Mucosa of rectum (tissue), 2 donors: ENCODE data around the gene MAPT.
"Not testable (repeated sequence)": the region's sequence is repeated elsewhere in the genome, so short reads cannot be mapped to it uniquely, and the experiment has no call there.

Experiments used
- H3K27ac ChIP-seq, 2 donors: one replicate each; pipeline ENCODE4 v1.7.0; 2013; ENCODE audit warnings: inconsistent platforms in 2 of 2, low read depth in 2 of 2, low read length in 2 of 2
- H3K27me3 ChIP-seq, 2 donors: one replicate each; pipeline ENCODE4 v1.7.0; 2013; ENCODE audit warnings: low read length in 2 of 2; ENCODE audit not compliant: control insufficient read depth in 2 of 2, insufficient read depth in 2 of 2
- H3K36me3 ChIP-seq, 2 donors: one replicate each; pipeline ENCODE4 v1.7.0; 2013; ENCODE audit warnings: low read length in 2 of 2; ENCODE audit not compliant: control insufficient read depth in 2 of 2, insufficient read depth in 2 of 2
- H3K4me1 ChIP-seq, 2 donors: one replicate each; pipeline ENCODE4 v1.7.0; 2013; ENCODE audit warnings: low read length in 2 of 2, mild to moderate bottlenecking in 1 of 2; ENCODE audit not compliant: control insufficient read depth in 2 of 2, insufficient read depth in 2 of 2
- H3K4me3 ChIP-seq, 2 donors: one replicate each; pipeline ENCODE4 v1.7.0; 2013; ENCODE audit warnings: low read length in 2 of 2
- H3K9ac ChIP-seq, 2 donors: one replicate each; pipeline ENCODE4 v1.7.0; 2013; ENCODE audit warnings: low read length in 2 of 2, low read depth in 1 of 2, mild to moderate bottlenecking in 1 of 2
- H3K9me3 ChIP-seq, 2 donors: one replicate each; pipeline ENCODE4 v1.7.0; 2013; ENCODE audit warnings: low read length in 2 of 2; ENCODE audit not compliant: control insufficient read depth in 2 of 2
- donor health status: healthy.
- donor health status: Normal muscosa, but diverticular disease.

MAPT gene

DNA sequence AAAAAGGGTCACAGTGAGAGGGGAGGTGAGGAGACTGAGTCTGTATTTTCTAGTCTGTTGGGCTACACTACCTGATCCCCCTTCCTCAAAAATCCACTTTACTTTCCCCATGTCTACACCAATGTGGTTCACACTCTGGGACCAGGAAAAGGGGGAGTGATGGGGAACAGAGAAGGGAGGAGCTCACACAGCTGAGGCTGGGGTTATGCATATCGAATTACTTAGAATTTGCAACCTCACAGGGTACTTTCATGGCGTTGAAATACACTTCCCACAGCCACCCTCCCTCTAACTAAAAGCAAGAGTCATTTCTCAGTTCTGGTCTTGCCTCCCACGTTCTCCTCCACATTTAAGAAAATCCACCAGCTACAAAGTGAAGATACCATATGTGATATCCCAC is 14.1 kb downstream of the MAPT start:
- Histone ChIP-seq H3K9me3 (peaks cover 0 to 3% of the 10 kb centered on the region in 2 donors), H3K9ac (no peak overlapping the region), H3K27ac (no peak overlapping the region), H3K27me3 (peaks cover 11 to 19% of the 10 kb centered on the region in 2 donors), H3K4me1 (peaks cover 0 to 1% of the 10 kb centered on the region in 2 donors), H3K4me3 (no peak overlapping the region), H3K36me3 (no peaks in the 10 kb centered on the region)

DNA sequence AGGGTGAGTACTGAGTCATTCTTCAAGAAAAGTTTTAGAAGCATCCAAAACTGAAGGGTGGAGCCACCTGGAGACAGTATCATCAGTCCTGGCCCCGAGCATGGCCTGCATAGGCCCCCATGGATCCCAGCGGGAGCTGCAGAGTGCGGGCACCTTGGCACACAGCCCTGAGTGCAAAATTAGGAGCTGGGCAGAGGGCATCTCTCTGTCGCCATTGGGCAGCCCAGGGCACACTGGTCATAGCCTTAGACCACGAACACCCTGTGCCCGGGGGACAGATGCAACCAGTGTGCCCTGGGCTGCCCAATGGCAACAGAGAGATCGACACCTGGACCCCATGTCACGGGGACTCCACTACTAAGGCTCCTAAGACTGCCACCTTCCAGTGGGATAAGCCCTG is 14.6 kb downstream of the MAPT start:
- Histone ChIP-seq H3K27ac (no peak overlapping the region), H3K9ac (no peak overlapping the region), H3K4me1 (peaks cover 0 to 4% of the 10 kb centered on the region in 2 donors), H3K36me3 (no peaks in the 10 kb centered on the region), H3K9me3 (peaks cover 0 to 3% of the 10 kb centered on the region in 2 donors), H3K4me3 (no peak overlapping the region), H3K27me3 (peaks cover 11 to 19% of the 10 kb centered on the region in 2 donors)

DNA sequence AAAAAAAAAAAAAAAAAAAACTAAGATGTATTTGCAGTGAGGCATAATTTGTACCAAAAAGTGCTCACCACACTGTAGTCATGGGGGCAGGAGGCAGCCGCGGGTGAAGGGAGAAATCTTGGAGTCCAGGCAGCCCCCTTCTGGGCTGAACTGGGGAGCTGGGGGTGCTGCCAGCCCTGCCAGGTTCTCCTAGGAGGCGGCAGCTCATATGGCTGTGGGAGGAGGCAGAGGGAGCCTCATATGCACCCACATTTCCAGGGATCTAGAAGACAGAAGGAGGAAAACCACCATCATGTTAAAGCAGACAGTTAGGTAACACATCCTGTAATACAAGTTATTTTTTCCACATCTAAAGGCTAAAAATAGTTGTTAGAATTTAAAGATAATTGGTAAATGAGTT is 16.3 kb downstream of the MAPT start:
- Histone ChIP-seq H3K4me1 (peaks cover 0 to 4% of the 10 kb centered on the region in 2 donors), H3K9me3 (peaks cover 0 to 3% of the 10 kb centered on the region in 2 donors), H3K36me3 (no peaks in the 10 kb centered on the region), H3K27me3 (peaks cover 10 to 23% of the 10 kb centered on the region in 2 donors), H3K9ac (no peak overlapping the region), H3K27ac (no peak overlapping the region), H3K4me3 (no peak overlapping the region)

DNA sequence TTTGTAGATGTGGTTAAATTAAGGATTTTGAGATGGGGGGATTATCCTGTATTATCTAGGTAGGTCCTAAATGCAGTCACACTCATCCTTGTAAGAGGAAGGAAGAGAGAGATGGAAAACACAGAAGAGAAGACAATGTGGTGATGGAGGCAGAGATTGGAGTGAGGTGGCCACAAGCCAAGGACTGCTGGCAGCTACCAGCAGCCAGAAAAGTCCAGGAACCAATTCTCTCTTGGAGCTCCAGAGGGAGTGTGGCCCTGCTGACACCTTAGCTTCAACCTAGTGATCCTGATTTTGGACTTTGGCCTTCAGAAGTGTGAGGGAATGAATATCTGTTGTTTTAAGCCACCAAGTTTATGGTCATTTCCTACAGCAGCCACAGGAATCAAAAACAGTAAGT is 18.0 kb downstream of the MAPT start:
- Histone ChIP-seq H3K27me3 (peaks cover 6 to 7% of the 10 kb centered on the region in 2 donors), H3K9ac (no peak overlapping the region), H3K36me3 (no peaks in the 10 kb centered on the region), H3K4me1 (peaks cover 0 to 4% of the 10 kb centered on the region in 2 donors), H3K27ac (no peak overlapping the region), H3K4me3 (no peak overlapping the region), H3K9me3 (peaks cover 0 to 3% of the 10 kb centered on the region in 2 donors)

DNA sequence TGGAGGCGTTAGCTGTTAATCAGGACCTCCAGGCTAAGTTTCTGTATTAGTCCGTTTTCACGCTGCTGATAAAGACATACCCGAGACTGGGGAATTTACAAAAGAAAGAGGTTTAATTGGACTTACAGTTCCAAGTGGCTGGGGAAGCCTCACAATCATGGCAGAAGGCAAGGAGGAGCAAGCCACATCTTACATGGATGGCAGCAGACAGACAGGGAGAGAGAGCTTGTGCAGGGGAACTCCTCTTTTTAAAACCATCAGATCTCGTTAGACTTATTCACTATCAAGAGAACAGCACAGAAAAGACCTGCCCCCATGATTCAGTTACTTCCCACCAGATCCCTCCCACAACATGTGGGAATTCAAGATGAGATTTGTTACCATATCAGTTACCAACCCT is 18.7 kb downstream of the MAPT start:
- H3K27me3 ChIP-seq, H3K9ac ChIP-seq, H3K4me1 ChIP-seq, H3K27ac ChIP-seq, H3K36me3 ChIP-seq, H3K4me3 ChIP-seq, H3K9me3 ChIP-seq: not testable (repeated sequence)

DNA sequence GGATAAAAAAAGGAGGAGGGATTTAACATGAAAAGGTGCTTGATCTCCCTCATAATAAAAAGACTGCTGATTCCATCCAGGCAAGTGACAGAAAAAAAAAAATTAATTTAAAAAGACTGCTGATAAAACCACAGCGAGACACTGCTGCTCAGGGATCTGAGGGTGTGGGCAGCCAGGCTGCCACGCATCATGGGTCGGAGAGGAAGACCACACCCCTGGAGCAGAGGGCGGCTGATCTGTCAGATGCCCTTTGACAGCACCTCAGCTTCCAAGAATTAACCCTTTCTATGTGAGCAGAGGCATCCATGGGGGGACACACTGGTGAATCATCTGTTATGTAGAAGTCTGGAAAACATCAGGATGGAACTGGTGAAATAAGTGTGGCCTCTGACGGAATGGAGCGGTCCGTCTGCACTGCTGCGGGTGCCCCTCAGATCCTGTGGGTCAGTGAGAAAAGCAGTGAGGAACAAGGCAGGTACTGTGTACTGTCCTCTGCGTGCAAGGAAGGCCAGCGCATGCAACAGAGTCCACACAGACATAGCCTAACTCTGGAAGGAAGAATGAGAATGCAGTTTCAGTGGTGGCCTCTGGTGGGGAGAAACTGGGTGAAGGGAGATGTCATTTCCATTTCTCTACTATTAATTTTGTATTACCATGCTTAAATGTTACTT is 19.8 kb downstream of the MAPT start:
- no peak overlapping the region for H3K9ac ChIP-seq
- no peak overlapping the region for H3K27ac ChIP-seq
- H3K4me1 ChIP-seq: peaks cover 0 to 4% of the 10 kb centered on the region in 2 donors
- H3K9me3 ChIP-seq: peaks cover 0 to 3% of the 10 kb centered on the region in 2 donors
- H3K4me3 ChIP-seq: no peak overlapping the region
- H3K27me3 ChIP-seq: peaks cover 7 to 10% of the 10 kb centered on the region in 2 donors
- no peaks in the 10 kb centered on the region for H3K36me3 ChIP-seq

DNA sequence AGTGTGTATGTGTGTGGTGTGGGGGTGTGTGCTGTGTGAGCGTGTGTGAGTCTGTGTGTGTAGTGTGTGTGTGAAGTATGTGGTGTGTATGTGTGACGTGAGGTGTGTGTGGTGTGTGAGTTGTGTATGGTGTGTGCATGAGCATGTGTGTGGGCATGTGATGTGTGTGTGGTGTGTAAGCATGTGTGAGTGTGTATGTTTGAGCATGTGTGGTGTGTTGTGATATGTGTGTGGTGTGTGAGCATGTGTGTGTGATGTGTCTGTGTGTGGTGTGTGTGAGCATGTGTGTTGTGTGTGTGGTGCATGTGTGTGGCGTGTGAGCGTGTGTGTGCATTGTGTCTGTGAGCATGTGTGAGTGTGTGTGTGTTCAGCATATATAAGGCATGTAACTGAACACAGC is 20.9 kb downstream of the MAPT start:
- Histone ChIP-seq H3K9me3 (peaks cover 0 to 3% of the 10 kb centered on the region in 2 donors), H3K4me1 (peaks cover 0 to 4% of the 10 kb centered on the region in 2 donors), H3K9ac (no peak overlapping the region)

DNA sequence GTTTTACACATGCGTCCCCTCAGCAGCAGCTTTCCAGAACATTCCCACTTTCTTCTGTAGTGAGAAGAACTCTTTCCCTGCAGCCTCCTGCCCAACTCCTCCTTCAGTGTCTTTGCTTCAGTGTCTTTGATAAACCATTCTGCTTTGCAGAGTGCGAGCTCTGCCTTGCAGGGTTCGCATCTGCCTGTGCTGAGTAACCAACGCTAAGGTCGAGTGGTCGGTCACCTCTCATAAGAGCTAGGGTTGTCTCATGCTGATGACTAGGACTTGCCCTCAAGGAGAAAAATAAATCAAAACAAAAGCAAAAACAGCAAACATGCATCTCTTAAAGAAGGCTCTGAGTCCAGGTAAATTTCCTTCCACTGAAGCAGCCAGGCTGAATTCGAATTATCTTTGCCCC is 22.7 kb downstream of the MAPT start:
- H3K4me1 ChIP-seq: peaks cover 0 to 4% of the 10 kb centered on the region in 2 donors
- peaks cover 0 to 3% of the 10 kb centered on the region in 2 donors for H3K9me3 ChIP-seq
- H3K36me3 ChIP-seq: no peaks in the 10 kb centered on the region
- H3K4me3 ChIP-seq: no peak overlapping the region
- no peak overlapping the region for H3K9ac ChIP-seq
- H3K27me3 ChIP-seq: peaks cover 10 to 14% of the 10 kb centered on the region in 2 donors
- H3K27ac ChIP-seq: no peak overlapping the region

More for the DNA sequence above, 20.9 kb downstream of the MAPT start:
- Histone ChIP-seq H3K27ac (no peak overlapping the region), H3K36me3 (no peaks in the 10 kb centered on the region), H3K4me3 (no peak overlapping the region), H3K27me3 (peaks cover 7 to 10% of the 10 kb centered on the region in 2 donors)

DNA sequence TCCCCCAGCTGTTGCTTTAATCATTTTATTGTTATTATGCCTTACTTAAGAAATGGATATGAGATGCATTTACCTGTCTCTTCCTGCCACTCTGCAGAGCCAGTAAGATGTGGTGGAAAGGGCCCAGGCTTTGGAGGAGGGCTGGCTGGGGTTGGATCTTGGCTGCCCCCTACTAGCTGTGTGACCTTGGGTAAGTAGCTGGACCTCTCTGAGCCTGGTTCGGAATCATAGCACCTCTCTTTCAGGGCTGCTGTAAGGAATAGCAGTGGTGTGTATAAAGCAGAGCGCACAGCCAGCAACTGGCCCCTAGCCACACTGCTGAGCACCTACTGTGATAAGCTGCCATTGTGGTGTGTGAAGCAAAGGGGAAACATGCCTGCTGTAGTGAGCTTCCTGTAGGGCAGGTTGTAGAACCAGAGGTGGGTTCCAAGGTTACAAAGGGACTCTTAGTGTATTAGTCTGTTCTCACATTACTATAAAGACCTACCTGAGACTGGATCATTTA is 23.9 kb downstream of the MAPT start:
- Histone ChIP-seq H3K4me3 (no peak overlapping the region), H3K27ac (no peak overlapping the region), H3K27me3 (peaks cover 10 to 14% of the 10 kb centered on the region in 2 donors), H3K9me3 (no peaks in the 10 kb centered on the region), H3K36me3 (no peaks in the 10 kb centered on the region), H3K4me1 (peaks cover 0 to 4% of the 10 kb centered on the region in 2 donors), H3K9ac (no peak overlapping the region)

DNA sequence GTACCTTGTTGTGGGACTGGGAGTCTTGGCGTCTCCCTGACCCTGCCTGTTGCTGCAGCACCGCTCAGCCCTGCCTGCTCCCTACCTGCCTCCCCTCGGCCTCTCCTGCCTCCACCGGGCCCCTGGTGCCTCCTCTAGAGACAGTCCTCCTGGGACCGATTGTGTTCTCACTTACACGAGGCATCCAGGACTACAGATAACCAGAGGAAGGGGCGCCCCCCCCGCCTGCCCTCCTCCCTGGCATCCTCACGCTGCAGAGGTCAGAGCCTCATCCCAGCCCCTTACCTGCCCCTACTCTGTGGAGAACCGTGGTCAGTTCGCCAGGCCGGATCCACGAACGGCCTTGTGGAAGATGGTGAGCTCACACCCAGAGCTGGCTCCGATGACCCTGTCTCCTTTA is 24.8 kb downstream of the MAPT start:
- H3K4me1 ChIP-seq: no peaks in the 10 kb centered on the region
- no peak overlapping the region for H3K9ac ChIP-seq
- no peaks in the 10 kb centered on the region for H3K9me3 ChIP-seq
- H3K27ac ChIP-seq: no peak overlapping the region
- H3K4me3 ChIP-seq: no peak overlapping the region
- H3K36me3 ChIP-seq: no peaks in the 10 kb centered on the region
- H3K27me3 ChIP-seq: peaks cover 10 to 14% of the 10 kb centered on the region in 2 donors
